HepG2 (cell line): ENCODE data around the gene MAST1. TPM values are rescaled to one million over a fixed set of nuclear protein-coding genes. Genes with fewer than 3 reads are reported as not detected.

Experiments used
- ATAC-seq: fragments of 200-7000 bp; cut with Tn5 transposase; 3 replicates; pipeline ENCODE4 v1.9.1; 2020; ENCODE audit warnings: mild to moderate bottlenecking, moderate library complexity
- BruUV-seq: library from RNA; stranded (reverse); fragments of 400-500 nt; replicated peaks from 2 replicates; lab custom pipeline; 2021; lab: Mats Ljungman, UMichigan
- CTCF ChIA-PET: fragments of 300-600 bp; formaldehyde crosslinking; extraction: SDS; loops from one replicate; lab custom pipeline; 2021; ENCODE audit warnings: low total read pairs, inconsistent platforms, low intra/inter-chr PET ratio; lab: Yijun Ruan, JAX
- POLR2A ChIA-PET: fragments of 350-600 bp; sonication (Branson Sonifier 250); formaldehyde crosslinking; loops from one replicate; lab custom pipeline; 2020; ENCODE audit warnings: antibody characterized with exemption, inconsistent platforms; lab: Yijun Ruan, JAX
- DNase-seq: peaks from one replicate; pipeline ENCODE4 v3.0.0-alpha.2; 2015; ENCODE audit warnings: low spot score
- FAIRE-seq: peaks from 3 replicates; lab custom pipeline; 2011; peaks lifted over from hg19 to GRCh38; lab: Jason Lieb, UNC
- H2AFZ ChIP-seq: one replicate; pipeline ENCODE4 v1.6.1; 2011; ENCODE audit warnings: low read length, inconsistent platforms
- H3K27ac ChIP-seq: fragments of 300-600 bp; 3 replicates; pipeline ENCODE4 v1.8.0; 2011; ENCODE audit warnings: mixed run types, mild to moderate bottlenecking, mixed read lengths, low read length, inconsistent platforms; ENCODE audit not compliant: insufficient read depth; ENCODE audit errors: extremely low read length
- H3K27me3 ChIP-seq, 2 experiments: fragments of 200-600 bp in 1 of 2; 2 replicates in 1 of 2; 3 replicates in 1 of 2; pipeline versions ENCODE4 v1.6.0 to v1.8.0; 2011; ENCODE audit warnings: low read length in 2 of 2, mild to moderate bottlenecking in 2 of 2, moderate library complexity in 2 of 2, inconsistent platforms in 1 of 2; ENCODE audit not compliant: insufficient read depth in 2 of 2, control insufficient read depth in 1 of 2
- H3K36me3 ChIP-seq, 2 experiments: fragments of 200-600 bp in 1 of 2; replicated peaks in 1 of 2; 2 replicates in 1 of 2; 3 replicates in 1 of 2; pipeline versions ENCODE4 v1.5.1 to v1.8.0; 2011; ENCODE audit warnings: low read length in 2 of 2, inconsistent platforms in 1 of 2; ENCODE audit not compliant: insufficient read depth in 2 of 2, control insufficient read depth in 1 of 2
- H3K4me1 ChIP-seq: 2 replicates; pipeline ENCODE4 v1.5.1; 2012; ENCODE audit warnings: low read length, inconsistent platforms; ENCODE audit not compliant: insufficient read depth
- H3K4me2 ChIP-seq: 2 replicates; pipeline ENCODE4 v1.6.0; 2011; ENCODE audit warnings: low read depth, low read length, inconsistent platforms
- H3K4me3 ChIP-seq, 3 experiments: fragments of 200-600 bp in 1 of 3; sonication (generic), shearing (Covaris generic) in 1 of 3; replicated peaks in 1 of 3; 2 replicates each; pipeline ENCODE4 v1.5.1; 2011 to 2016; ENCODE audit warnings: low read length in 3 of 3, inconsistent platforms in 2 of 3, low read depth in 2 of 3, mild to moderate bottlenecking in 2 of 3, control low read depth in 1 of 3, mixed read lengths in 1 of 3; ENCODE audit not compliant: insufficient read depth in 1 of 3
- H3K79me2 ChIP-seq: one replicate; pipeline ENCODE4 v1.6.1; 2011; ENCODE audit warnings: low read length, inconsistent platforms; ENCODE audit not compliant: insufficient read depth
- H3K9ac ChIP-seq: 2 replicates; pipeline ENCODE4 v1.6.0; 2011; ENCODE audit warnings: mild to moderate bottlenecking, low read depth, low read length, inconsistent platforms; ENCODE audit not compliant: insufficient read depth
- H3K9me3 ChIP-seq: 2 replicates; pipeline ENCODE4 v1.5.1; 2012; ENCODE audit warnings: mild to moderate bottlenecking, low read length
- H4K20me1 ChIP-seq: 2 replicates; pipeline ENCODE4 v1.6.0; 2011; ENCODE audit warnings: inconsistent platforms, mild to moderate bottlenecking, low read length, moderate library complexity; ENCODE audit not compliant: insufficient read depth
- NFKB2 ChIP-seq: sonication (generic); formaldehyde crosslinking; IDR thresholded peaks from 2 replicates; pipeline ENCODE4 v1.4.0; 2020; ENCODE audit warnings: missing genetic modification reagents, borderline replicate concordance
- PAWR ChIP-seq: sonication (generic); formaldehyde crosslinking; IDR thresholded peaks from 2 replicates; pipeline ENCODE4 v1.4.0; 2020; ENCODE audit warnings: missing genetic modification reagents, mild to moderate bottlenecking, borderline replicate concordance
- POLR2AphosphoS2 ChIP-seq: IDR thresholded peaks from 2 replicates; pipeline ENCODE4 v1.6.1; 2011; ENCODE audit warnings: low read depth, low read length, improper control_type of control experiment
- ZEB1 ChIP-seq: IDR thresholded peaks from 2 replicates; pipeline ENCODE4 v1.6.1; 2012; ENCODE audit warnings: mild to moderate bottlenecking, low read depth, inconsistent platforms; ENCODE audit not compliant: insufficient replicate concordance
- WGBS: methylation state at CpG from one replicate; pipeline ENCODE4 v1.1.6; 2017; ENCODE audit warnings: low lambda C conversion rate; 5-methylcytosine and 5-hydroxymethylcytosine counted together
- in situ Hi-C: cut with HindIII; loops from 2 replicates; pipeline ENCODE4 v1.10.0; 2017; ENCODE audit warnings: low pct_unique_long_range_greater_than_20kb; ENCODE audit not compliant: extremely low pct_ligation_motif_present
- intact Hi-C: fragments of 100-400 bp; cut with micrococcal nuclease; formaldehyde crosslinking; loops from one replicate; pipeline ENCODE4 v1.10.0; 2022; ENCODE audit not compliant: unreplicated experiment
- polyA plus RNA-seq, 8 experiments: library from polyadenylated mRNA; depleted of rRNA in 3 of 8; stranded (reverse) in 7 of 8; unstranded in 1 of 8; fragments of >200 nt; fragmentation: Illumina TruSeq in 4 of 8; extraction: Trizol in 4 of 8; gene quantifications; 2 replicates each; pipeline versions ENCODE4 v1.2.1 to v1.2.3, GENCODE V29; 2011 to 2016; ENCODE audit warnings: low read depth in 4 of 8, missing spikeins in 1 of 8, mixed read lengths in 1 of 8; ENCODE audit not compliant: insufficient read depth in 1 of 8
- total RNA-seq, 5 experiments: library from RNA; depleted of rRNA; stranded (reverse); fragments of >200 nt; fragmentation: Illumina TruSeq; extraction: Trizol; gene quantifications; 2 replicates each; pipeline ENCODE4 v1.2.3, GENCODE V29; 2016; ENCODE audit warnings: low read depth in 1 of 5
- TF ChIP-seq, protein P1 (sequence below): sonication (generic); formaldehyde crosslinking; IDR thresholded peaks from 2 replicates; pipeline ENCODE4 v1.4.0; 2020; ENCODE audit warnings: mild to moderate bottlenecking, missing genetic modification reagents

Gene MAST1
- total and polyA plus RNA-seq, 2 of the 13 experiments (the other 11 are each of a cell fraction or from before 2014, with no cell fraction given): 0.73 to 4.7 TPM

DNA sequence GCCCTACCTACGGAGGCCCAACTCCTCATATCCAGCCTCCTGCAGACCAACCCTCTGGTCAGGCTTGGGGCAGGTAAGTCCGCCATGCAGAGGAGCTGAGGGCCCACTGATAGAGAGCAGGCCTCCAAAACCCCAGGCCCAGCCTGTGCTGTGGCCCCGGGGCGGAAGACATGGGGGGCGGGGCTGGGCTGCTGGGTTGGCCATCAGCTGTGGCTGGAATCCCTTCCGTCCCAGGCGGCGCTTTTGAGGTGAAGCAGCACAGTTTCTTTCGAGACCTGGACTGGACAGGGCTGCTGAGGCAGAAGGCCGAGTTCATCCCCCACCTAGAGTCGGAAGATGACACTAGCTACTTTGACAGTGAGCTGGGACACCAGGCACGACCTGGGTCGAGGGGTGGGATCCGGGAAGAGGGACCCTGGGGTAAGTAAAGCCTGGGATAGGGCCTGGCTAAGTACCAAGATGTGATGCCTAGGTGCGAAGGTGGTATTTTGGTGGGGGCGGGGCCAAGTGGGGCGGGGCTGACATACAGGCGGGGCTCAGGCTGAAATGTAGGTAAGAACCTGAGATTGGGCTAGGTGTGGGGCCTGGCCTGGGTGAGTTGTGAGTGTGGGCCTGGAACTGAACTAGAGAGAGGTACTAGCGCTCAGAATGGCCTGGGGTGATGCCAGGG lies 27.6 kb downstream of the MAST1 start (continued):
- TF ChIP-seq, protein P1, sequence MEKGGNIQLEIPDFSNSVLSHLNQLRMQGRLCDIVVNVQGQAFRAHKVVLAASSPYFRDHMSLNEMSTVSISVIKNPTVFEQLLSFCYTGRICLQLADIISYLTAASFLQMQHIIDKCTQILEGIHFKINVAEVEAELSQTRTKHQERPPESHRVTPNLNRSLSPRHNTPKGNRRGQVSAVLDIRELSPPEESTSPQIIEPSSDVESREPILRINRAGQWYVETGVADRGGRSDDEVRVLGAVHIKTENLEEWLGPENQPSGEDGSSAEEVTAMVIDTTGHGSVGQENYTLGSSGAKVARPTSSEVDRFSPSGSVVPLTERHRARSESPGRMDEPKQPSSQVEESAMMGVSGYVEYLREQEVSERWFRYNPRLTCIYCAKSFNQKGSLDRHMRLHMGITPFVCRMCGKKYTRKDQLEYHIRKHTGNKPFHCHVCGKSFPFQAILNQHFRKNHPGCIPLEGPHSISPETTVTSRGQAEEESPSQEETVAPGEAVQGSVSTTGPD: no peak
- TF ChIP-seq POLR2AphosphoS2 (no peak), ZEB1 (no peak)
- TF ChIP-seq, all 625 proteins: peak for 0

DNA sequence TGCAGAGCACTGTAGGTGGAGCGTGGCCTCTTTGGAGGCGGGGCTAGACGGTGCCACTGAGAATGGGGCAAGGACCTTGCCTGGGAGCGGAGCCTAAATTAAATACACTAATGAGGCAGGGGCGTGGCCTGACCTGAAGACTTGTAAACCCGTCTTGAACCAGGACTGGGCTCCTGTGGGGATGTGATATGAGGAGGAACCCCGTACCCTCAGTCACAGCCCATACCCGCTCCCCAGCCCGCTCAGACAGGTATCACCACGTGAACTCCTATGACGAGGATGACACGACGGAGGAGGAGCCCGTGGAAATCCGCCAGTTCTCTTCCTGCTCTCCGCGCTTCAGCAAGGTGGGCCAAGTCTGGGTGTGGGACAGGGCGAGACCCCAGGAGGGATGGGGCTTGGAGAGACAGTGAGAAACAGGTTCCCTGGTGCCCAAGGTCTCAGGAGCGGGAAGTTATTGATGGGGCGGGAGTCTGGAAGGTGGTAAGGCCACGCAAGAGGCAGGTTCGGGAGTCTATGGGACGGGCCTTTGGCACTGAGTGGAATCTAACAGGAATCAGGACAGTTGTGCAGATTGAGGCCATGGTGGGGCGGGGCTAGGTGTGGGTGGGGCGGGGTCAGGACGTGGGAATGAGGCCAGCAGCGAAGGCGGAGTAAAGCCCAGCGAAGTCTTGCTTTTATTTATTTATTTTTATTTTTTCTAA lies 28.3 kb downstream of the MAST1 start:
- H3K9ac ChIP-seq: no peak overlapping the region
- no peak overlapping the region for H3K27ac ChIP-seq
- H3K4me2 ChIP-seq: no peak overlapping the region
- DNase-seq (no peak), FAIRE-seq (no peak), ATAC-seq (no peak)
- no peaks in the 10 kb centered on the region for H3K79me2 ChIP-seq
- H4K20me1 ChIP-seq: no peaks in the 10 kb centered on the region
- ChIA-PET CTCF (no interaction called here), POLR2A (no interaction called here)
- H3K9me3 ChIP-seq: no peaks in the 10 kb centered on the region
- 90% methylated on average over 29 of the region's 29 CpGs for WGBS
- no peaks in the 10 kb centered on the region for H3K27me3 ChIP-seq
- H3K36me3 ChIP-seq: no peaks in the 10 kb centered on the region
- intact Hi-C loops: no loop called here
- in situ Hi-C loops: no loop called here
- BruUV-seq: no TSS peak
- H3K4me3 ChIP-seq: no peak overlapping the region
- H3K4me1 ChIP-seq: peaks cover 19% of the 10 kb centered on the region
- TF ChIP-seq NFKB2 (CRISPR knock-in tag) (no peak), PAWR (CRISPR knock-in tag) (no peak)
- TF ChIP-seq, all 625 proteins: peak for 0
- H2AFZ ChIP-seq: no peak overlapping the region
